ENCODE measurements around the gene METAP1. TPM values are rescaled to one million over a fixed set of nuclear protein-coding genes. Genes with fewer than 3 reads are reported as not detected.

METAP1 gene
- total and polyA plus RNA-seq, 2 of the 4 experiments (the other 2 are of a cell fraction) = 43.7 to 47.9 TPM

- no peak overlapping the region for H3K4ac ChIP-seq (ENCODE audit: low read depth, low read length)
- no peak overlapping the region for H3K18ac ChIP-seq (ENCODE audit: low read depth, low read length)
- no peak overlapping the region for H2BK5ac ChIP-seq (ENCODE audit: low read depth, low read length, poor library complexity, severe bottlenecking)
- no peak overlapping the region for H2AK5ac ChIP-seq (ENCODE audit: low read depth, low read length)
- H4K8ac ChIP-seq (ENCODE audit: low read depth in 2 of 2, low read length in 2 of 2) = no peak overlapping the region
- DNase-seq (peak; percentile 52), ATAC-seq (ENCODE audit: low read depth) (no peak; the same call in 1 of the 2 replicates)
- no peak overlapping the region for H3K23ac ChIP-seq (ENCODE audit: low read depth, low read length)
- H3K79me1 ChIP-seq (ENCODE audit: low read depth in 1 of 2, low read length in 2 of 2) = peaks cover 12 to 24% of the 10 kb centered on the region in 2 experiments
- no peak overlapping the region for H2AFZ ChIP-seq (replicated peaks; ENCODE audit: low read length, poor library complexity)
- H3K9ac ChIP-seq (ENCODE audit: low read depth, low read length) = no peak overlapping the region
- CTCF ChIA-PET = no interaction called here
- H3K9me1 ChIP-seq (ENCODE audit: insufficient read depth, low read length) = no peaks in the 10 kb centered on the region; the same call in 1 of the 2 replicates
- no peak overlapping the region for H3K14ac ChIP-seq (replicated peaks; ENCODE audit: low read depth, low read length)
- intact Hi-C loops (cut with micrococcal nuclease) = no loop called here
- POLR2A ChIA-PET (ENCODE audit: unreplicated experiment) = no interaction called here
- in situ Hi-C loops (cut with MboI; ENCODE audit: low sequenced_read_pairs) = loop anchor here (10.0 to 25.0 kb wide), 3 partner anchors 388 to 898 kb away; no protein-coding TSS in a partner anchor
- H3K27me3 ChIP-seq (ENCODE audit: control insufficient read depth, insufficient read depth, low read length) = no peaks in the 10 kb centered on the region
- H3K56ac ChIP-seq (ENCODE audit: extremely low read depth, insufficient read depth, low read length) = no peak overlapping the region
- H3K4me3 ChIP-seq (ENCODE audit: insufficient read depth, low read depth, low read length) = no peak overlapping the region
- no peak overlapping the region for H3K4me2 ChIP-seq (ENCODE audit: low read depth, low read length)
- no peak overlapping the region for H2BK120ac ChIP-seq (ENCODE audit: low read depth, low read length)
- H3K9me3 ChIP-seq (ENCODE audit: control insufficient read depth, insufficient read depth, low read length) = no peaks in the 10 kb centered on the region
- no peak overlapping the region for H3K27ac ChIP-seq (ENCODE audit: insufficient read depth, low read length)
- no TSS peak for BruUV-seq (replicated peaks)
- no peak overlapping the region for H4K5ac ChIP-seq (ENCODE audit: low read depth, low read length)
- no peak overlapping the region for H2BK20ac ChIP-seq (ENCODE audit: low read depth, low read length)
- TF ChIP-seq RFX5 (IDR thresholded peaks at IDR 0.05; ENCODE audit: low read depth, low read length) (no peak), RCOR1 (IDR thresholded peaks at IDR 0.05; ENCODE audit: insufficient replicate concordance, low read length) (no peak), BHLHE40 (IDR thresholded peaks at IDR 0.05; ENCODE audit: low read depth, low read length) (no peak), MAFK (IDR thresholded peaks at IDR 0.05; ENCODE audit: low read depth, low read length) (no peak), FOS (IDR thresholded peaks at IDR 0.05; ENCODE audit: low read depth, low read length) (no peak), ELK1 (IDR thresholded peaks at IDR 0.05; ENCODE audit: borderline replicate concordance, low read depth, low read length) (no peak), CTCF (conservative IDR thresholded peaks at IDR 0.05; ENCODE audit: low read depth, low read length) (no peak), USF2 (IDR thresholded peaks at IDR 0.05; ENCODE audit: low read depth, low read length) (no peak), MXI1 (IDR thresholded peaks at IDR 0.05; ENCODE audit: borderline replicate concordance, low read depth, low read length) (no peak), RAD21 (IDR thresholded peaks at IDR 0.05; ENCODE audit: low read length) (no peak), POLR2A (IDR thresholded peaks at IDR 0.05; ENCODE audit: low read depth, low read length) (no peak), SMC3 (IDR thresholded peaks at IDR 0.05; ENCODE audit: low read depth, low read length) (no peak), CEBPB (IDR thresholded peaks at IDR 0.05; ENCODE audit: low read depth, low read length) (no peak; the same call in 1 of the 2 replicates), NFE2L2 (IDR thresholded peaks at IDR 0.05; ENCODE audit: low read depth, low read length) (no peak), CHD1 (IDR thresholded peaks at IDR 0.05; ENCODE audit: low read depth, low read length) (no peak), MAZ (IDR thresholded peaks at IDR 0.05; ENCODE audit: borderline replicate concordance, low read depth, low read length) (no peak)
- dilution Hi-C loops (cut with HindIII; ENCODE audit: low sequenced_read_pairs, unreplicated experiment) = no loop called here
- peaks cover 13% of the 10 kb centered on the region for H3K36me3 ChIP-seq (ENCODE audit: control insufficient read depth, insufficient read depth, low read length)
- no peak overlapping the region for H4K91ac ChIP-seq (ENCODE audit: insufficient read depth, low read depth, low read length)
- no peak overlapping the region for H2BK15ac ChIP-seq (ENCODE audit: low read depth, low read length)
- H3K4me1 ChIP-seq (ENCODE audit: control insufficient read depth, insufficient read depth, low read length) = peaks cover 4% of the 10 kb centered on the region
- H2AK9ac ChIP-seq (replicated peaks; ENCODE audit: low read depth, low read length, poor library complexity) = no peak overlapping the region
- H4K20me1 ChIP-seq (ENCODE audit: insufficient read depth, low read length) = no peaks in the 10 kb centered on the region
Measured at GRCh38 chr4:99052902-99053301, 57.4 kb downstream of the METAP1 start.
